ENCODE data around the gene ASIC2. TPM values are rescaled to one million over a fixed set of nuclear protein-coding genes. Genes with fewer than 3 reads are reported as not detected.

ASIC2 gene
- not detected in 2 replicates for total RNA-seq

DNA sequence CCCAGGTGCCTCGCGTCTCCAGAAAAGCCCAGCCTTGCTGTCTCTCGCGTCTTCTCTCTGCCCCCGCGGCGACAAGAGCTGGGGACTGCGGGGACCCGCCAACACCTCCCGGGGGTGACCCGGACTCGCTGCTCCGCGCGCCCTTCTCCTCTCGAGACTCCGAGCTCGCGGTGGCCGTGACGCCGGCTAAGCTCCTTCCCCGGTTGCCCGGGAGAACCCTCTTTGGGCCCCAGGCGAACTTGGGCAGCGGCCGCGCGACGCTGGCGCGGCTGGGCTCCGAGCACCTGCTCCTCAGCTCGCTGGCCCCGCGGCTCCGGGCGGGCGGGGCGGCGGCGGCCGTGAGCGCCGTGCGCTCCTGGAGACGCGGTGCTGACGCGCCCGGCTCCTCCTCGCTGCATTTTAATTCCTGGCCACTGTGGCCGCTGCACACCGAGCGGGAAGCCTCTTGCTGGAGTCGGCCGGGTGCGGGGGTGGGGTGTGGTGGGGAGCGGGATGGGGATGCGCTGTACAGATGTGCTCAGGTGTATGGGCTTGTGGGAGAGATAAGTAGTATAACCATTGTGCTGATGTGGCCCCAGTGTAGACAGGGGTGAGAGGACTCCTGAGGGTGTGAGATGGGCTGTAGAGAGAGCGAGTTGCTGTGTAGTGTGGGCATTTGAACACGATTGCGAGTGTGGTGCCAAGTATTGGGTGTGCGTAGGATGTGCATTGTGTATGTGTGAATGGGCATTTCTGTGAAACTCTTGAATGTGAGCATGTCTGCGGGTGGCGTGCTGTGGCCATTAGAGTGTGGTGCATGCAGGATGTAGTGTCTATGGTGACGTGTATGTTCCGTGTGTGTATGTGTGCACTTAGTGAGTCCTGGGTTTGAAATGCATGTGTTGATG lies at the start of gene ASIC2:
TSS of gene ASIC2 (minus strand) at position 315 of the 887 bp plus-strand sequence.

Data from mammary microvascular endothelial cell (primary cell).